ENCODE data around the gene STXBP5.

DNA sequence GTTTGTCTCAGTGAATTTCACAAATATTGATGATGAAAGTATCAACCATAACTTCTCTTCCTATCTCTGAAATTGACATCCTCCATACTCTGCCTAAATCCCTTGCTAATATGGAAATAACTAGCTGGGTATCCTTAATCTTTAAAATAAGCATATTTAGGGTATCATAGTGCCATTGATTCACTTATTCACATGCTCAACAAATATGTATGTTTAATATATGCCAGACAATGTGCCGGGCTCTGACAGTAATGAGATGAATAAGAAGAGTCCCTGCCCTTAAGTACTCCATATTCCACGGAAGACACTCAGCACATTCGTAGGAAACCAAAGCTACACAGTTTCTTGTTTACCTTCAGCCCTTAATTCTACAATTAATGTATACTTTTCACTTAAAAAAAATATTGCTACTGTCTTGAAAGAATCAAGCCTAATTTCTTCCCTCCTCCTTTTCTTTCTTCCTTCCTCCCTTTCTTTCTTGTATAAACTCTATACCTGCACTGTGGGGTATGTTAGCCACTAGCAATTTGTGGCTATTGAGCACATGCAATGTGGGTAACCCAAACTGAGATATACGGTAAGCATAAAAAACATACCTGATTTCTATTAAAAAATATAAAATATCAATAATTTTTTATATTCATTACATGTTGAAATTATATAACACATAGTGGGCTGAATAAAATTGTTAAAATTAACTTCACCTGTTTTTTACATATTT, 42.8 kb upstream of the STXBP5 start:
- no peak for TF ChIP-seq CTCF (IDR thresholded peaks at IDR 0.05; ENCODE audit: low read depth, low read length)
- no peak for TF ChIP-seq POLR2A (IDR thresholded peaks at IDR 0.05; ENCODE audit: extremely low read depth, insufficient read length)
- TF ChIP-seq, protein P1, sequence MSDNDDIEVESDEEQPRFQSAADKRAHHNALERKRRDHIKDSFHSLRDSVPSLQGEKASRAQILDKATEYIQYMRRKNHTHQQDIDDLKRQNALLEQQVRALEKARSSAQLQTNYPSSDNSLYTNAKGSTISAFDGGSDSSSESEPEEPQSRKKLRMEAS (IDR thresholded peaks at IDR 0.05; ENCODE audit: low read depth, low read length) = no peak
- TF ChIP-seq MYC (IDR thresholded peaks at IDR 0.05; ENCODE audit: low read depth, low read length) = no peak
